HG03139 (cell line): ENCODE measurements around the gene DMWD.

ENCODE experiments used
- ATAC-seq: cut with Tn5 transposase; IDR thresholded peaks from one replicate; pipeline ENCODE4 v1.9.1; 2021; ENCODE audit not compliant: unreplicated experiment

DMWD gene

GRCh38 chr19:45786533-45786894 is 6.1 kb downstream of the DMWD start:
- no peak for ATAC-seq

GRCh38 chr19:45785781-45786532 is 6.7 kb downstream of the DMWD start:
- ATAC-seq: no peak

GRCh38 chr19:45785097-45785496 is 7.5 kb downstream of the DMWD start:
- ATAC-seq: no peak

GRCh38 chr19:45784096-45784495 is 8.5 kb downstream of the DMWD start:
- ATAC-seq: no peak

GRCh38 chr19:45782820-45783785 is 9.5 kb downstream of the DMWD start:
- no peak for ATAC-seq

- no peak for ATAC-seq
Measured at GRCh38 chr19:45782162-45782691, 10.4 kb downstream of the DMWD start, which contains the start of gene DMPK. TSS of gene DMPK (minus strand) at chr19:45782490. CDS start at chr19:45782352, 138 bp downstream.

GRCh38 chr19:45781214-45782161 is 11.2 kb downstream of the DMWD start:
- ATAC-seq: no peak

GRCh38 chr19:45780448-45781213 is 12.0 kb downstream of the DMWD start:
- no peak for ATAC-seq

GRCh38 chr19:45780146-45780447 is 12.5 kb downstream of the DMWD start:
- no peak for ATAC-seq

GRCh38 chr19:45779231-45780145 is 13.2 kb downstream of the DMWD start:
- ATAC-seq: peak; percentile 72

- no peak for ATAC-seq
Measured at GRCh38 chr19:45778010-45778661, 14.5 kb downstream of the DMWD start.

- ATAC-seq: no peak
Measured at GRCh38 chr19:45777395-45777961, 15.2 kb downstream of the DMWD start.

GRCh38 chr19:45774765-45775164 is 17.9 kb downstream of the DMWD start:
- no peak for ATAC-seq

- no peak for ATAC-seq
Measured at GRCh38 chr19:45773384-45773783, 19.3 kb downstream of the DMWD start.

- no peak for ATAC-seq
Measured at GRCh38 chr19:45772912-45773311, 19.7 kb downstream of the DMWD start.

GRCh38 chr19:45772130-45772840 is 20.4 kb downstream of the DMWD start:
- no peak for ATAC-seq

GRCh38 chr19:45771311-45771933 is 21.2 kb downstream of the DMWD start:
- no peak for ATAC-seq
